ENCODE data around the gene KCNN1.

DNA sequence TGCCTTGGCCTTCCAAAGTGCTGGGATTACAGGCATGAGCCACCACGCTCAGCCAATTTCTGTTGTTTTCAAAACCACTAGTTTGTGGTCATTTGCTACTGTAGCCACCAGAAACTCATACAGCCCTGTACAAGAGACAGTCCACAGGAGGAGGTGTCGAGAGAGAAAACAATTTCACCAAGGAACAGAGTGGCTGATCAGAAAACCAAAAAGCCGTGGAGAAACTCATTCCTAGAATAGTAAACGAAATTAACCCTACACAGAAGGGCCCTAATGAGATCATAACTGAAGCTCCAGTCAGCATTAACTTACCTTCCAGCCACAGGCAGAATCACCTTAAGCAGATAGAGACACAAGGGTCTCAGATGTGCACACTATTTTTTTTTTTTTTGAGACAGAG lies 37.9 kb upstream of the KCNN1 start:
- TF ChIP-seq, protein P1, sequence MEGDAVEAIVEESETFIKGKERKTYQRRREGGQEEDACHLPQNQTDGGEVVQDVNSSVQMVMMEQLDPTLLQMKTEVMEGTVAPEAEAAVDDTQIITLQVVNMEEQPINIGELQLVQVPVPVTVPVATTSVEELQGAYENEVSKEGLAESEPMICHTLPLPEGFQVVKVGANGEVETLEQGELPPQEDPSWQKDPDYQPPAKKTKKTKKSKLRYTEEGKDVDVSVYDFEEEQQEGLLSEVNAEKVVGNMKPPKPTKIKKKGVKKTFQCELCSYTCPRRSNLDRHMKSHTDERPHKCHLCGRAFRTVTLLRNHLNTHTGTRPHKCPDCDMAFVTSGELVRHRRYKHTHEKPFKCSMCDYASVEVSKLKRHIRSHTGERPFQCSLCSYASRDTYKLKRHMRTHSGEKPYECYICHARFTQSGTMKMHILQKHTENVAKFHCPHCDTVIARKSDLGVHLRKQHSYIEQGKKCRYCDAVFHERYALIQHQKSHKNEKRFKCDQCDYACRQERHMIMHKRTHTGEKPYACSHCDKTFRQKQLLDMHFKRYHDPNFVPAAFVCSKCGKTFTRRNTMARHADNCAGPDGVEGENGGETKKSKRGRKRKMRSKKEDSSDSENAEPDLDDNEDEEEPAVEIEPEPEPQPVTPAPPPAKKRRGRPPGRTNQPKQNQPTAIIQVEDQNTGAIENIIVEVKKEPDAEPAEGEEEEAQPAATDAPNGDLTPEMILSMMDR (IDR thresholded peaks at IDR 0.05; ENCODE audit: insufficient read depth, low read length), result no peak
- TF ChIP-seq POLR2AphosphoS5 (IDR thresholded peaks at IDR 0.05; ENCODE audit: low read depth), result no peak
- TF ChIP-seq, protein P2, sequence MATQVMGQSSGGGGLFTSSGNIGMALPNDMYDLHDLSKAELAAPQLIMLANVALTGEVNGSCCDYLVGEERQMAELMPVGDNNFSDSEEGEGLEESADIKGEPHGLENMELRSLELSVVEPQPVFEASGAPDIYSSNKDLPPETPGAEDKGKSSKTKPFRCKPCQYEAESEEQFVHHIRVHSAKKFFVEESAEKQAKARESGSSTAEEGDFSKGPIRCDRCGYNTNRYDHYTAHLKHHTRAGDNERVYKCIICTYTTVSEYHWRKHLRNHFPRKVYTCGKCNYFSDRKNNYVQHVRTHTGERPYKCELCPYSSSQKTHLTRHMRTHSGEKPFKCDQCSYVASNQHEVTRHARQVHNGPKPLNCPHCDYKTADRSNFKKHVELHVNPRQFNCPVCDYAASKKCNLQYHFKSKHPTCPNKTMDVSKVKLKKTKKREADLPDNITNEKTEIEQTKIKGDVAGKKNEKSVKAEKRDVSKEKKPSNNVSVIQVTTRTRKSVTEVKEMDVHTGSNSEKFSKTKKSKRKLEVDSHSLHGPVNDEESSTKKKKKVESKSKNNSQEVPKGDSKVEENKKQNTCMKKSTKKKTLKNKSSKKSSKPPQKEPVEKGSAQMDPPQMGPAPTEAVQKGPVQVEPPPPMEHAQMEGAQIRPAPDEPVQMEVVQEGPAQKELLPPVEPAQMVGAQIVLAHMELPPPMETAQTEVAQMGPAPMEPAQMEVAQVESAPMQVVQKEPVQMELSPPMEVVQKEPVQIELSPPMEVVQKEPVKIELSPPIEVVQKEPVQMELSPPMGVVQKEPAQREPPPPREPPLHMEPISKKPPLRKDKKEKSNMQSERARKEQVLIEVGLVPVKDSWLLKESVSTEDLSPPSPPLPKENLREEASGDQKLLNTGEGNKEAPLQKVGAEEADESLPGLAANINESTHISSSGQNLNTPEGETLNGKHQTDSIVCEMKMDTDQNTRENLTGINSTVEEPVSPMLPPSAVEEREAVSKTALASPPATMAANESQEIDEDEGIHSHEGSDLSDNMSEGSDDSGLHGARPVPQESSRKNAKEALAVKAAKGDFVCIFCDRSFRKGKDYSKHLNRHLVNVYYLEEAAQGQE (IDR thresholded peaks at IDR 0.05; ENCODE audit: insufficient replicate concordance, low read depth), result no peak
- no peak for TF ChIP-seq GABPA (IDR thresholded peaks at IDR 0.05; ENCODE audit: low read depth)
- TF ChIP-seq SPI1 (IDR thresholded peaks at IDR 0.05; ENCODE audit: borderline replicate concordance, low read depth), result no peak
